HEK293T (cell line): Measurements from ENCODE around the gene UBE2G2.

Experiments used
- CTCF ChIA-PET: fragments of 350-600 bp; formaldehyde crosslinking; extraction: SDS; loops from one replicate; lab custom pipeline; 2021; ENCODE audit warnings: antibody characterized with exemption, inconsistent platforms; lab: Yijun Ruan, JAX
- POLR2A ChIA-PET: fragments of 350-600 bp; formaldehyde crosslinking; extraction: SDS; loops from one replicate; lab custom pipeline; 2020; ENCODE audit warnings: antibody characterized with exemption, inconsistent platforms; lab: Yijun Ruan, JAX
- DNase-seq: peaks from one replicate; pipeline ENCODE4 v3.0.0; 2012; ENCODE audit warnings: mixed read lengths; ENCODE audit errors: extremely low spot score
- ARNT ChIP-seq: fragments of 450-650 bp; IDR thresholded peaks from 2 replicates; pipeline ENCODE4 v1.6.1; 2017; ENCODE audit warnings: mild to moderate bottlenecking
- BHLHE40 ChIP-seq: fragments of 450-650 bp; IDR thresholded peaks from 2 replicates; pipeline ENCODE4 v1.6.1; 2016; ENCODE audit warnings: mild to moderate bottlenecking, moderate library complexity, borderline replicate concordance
- CTBP1 ChIP-seq: fragments of 450-650 bp; IDR thresholded peaks from 2 replicates; pipeline ENCODE4 v1.6.1; 2016; ENCODE audit warnings: borderline replicate concordance
- ELF4 ChIP-seq: fragments of 450-650 bp; IDR thresholded peaks from 2 replicates; pipeline ENCODE4 v1.6.1; 2017; ENCODE audit warnings: antibody characterized with exemption
- FOXA1 ChIP-seq: fragments of 450-650 bp; IDR thresholded peaks from 2 replicates; pipeline ENCODE4 v1.6.1; 2016; ENCODE audit warnings: mild to moderate bottlenecking
- FOXK2 ChIP-seq: fragments of 450-650 bp; IDR thresholded peaks from 2 replicates; pipeline ENCODE4 v1.6.1; 2016; ENCODE audit warnings: mild to moderate bottlenecking
- FOXM1 ChIP-seq: fragments of 450-650 bp; IDR thresholded peaks from 2 replicates; pipeline ENCODE4 v1.6.1; 2017; ENCODE audit warnings: mild to moderate bottlenecking, borderline replicate concordance
- HDGF ChIP-seq: fragments of 450-650 bp; IDR thresholded peaks from 2 replicates; pipeline ENCODE4 v1.6.1; 2017; ENCODE audit warnings: antibody characterized with exemption, borderline replicate concordance
- L3MBTL2 ChIP-seq: fragments of 450-650 bp; conservative IDR thresholded peaks from 2 replicates; pipeline ENCODE4 v1.6.1; 2016; ENCODE audit warnings: mild to moderate bottlenecking
- LEF1 ChIP-seq: fragments of 450-650 bp; IDR thresholded peaks from 2 replicates; pipeline ENCODE4 v1.6.1; 2017; ENCODE audit warnings: mild to moderate bottlenecking, borderline replicate concordance
- NFRKB ChIP-seq: fragments of 450-650 bp; IDR thresholded peaks from 2 replicates; pipeline ENCODE4 v1.6.1; 2016; ENCODE audit warnings: mild to moderate bottlenecking, moderate library complexity
- PKNOX1 ChIP-seq: fragments of 450-650 bp; IDR thresholded peaks from 2 replicates; pipeline ENCODE4 v1.6.1; 2016
- SP1 ChIP-seq: fragments of 450-650 bp; IDR thresholded peaks from 2 replicates; pipeline ENCODE4 v1.6.1; 2017
- SUZ12 ChIP-seq: fragments of 450-650 bp; IDR thresholded peaks from 2 replicates; pipeline ENCODE4 v1.6.1; 2016; ENCODE audit warnings: mild to moderate bottlenecking
- TARDBP ChIP-seq: fragments of 450-650 bp; IDR thresholded peaks from 2 replicates; pipeline ENCODE4 v1.6.1; 2016
- ZNF384 ChIP-seq: fragments of 450-650 bp; IDR thresholded peaks from 2 replicates; pipeline ENCODE4 v1.6.1; 2016

UBE2G2 gene

GRCh38 chr21:44789880-44790279 lies 11.7 kb downstream of the UBE2G2 start:
- DNase-seq: no peak
- TF ChIP-seq ELF4 (no peak), FOXM1 (no peak)
- POLR2A ChIA-PET: no interaction called here
- CTCF ChIA-PET: interaction anchor here (1.7 kb wide), 1 partner anchor 11 kb away, joined by 8 read pairs; no protein-coding TSS in a partner anchor

GRCh38 chr21:44785620-44786335 lies 15.8 kb downstream of the UBE2G2 start:
- POLR2A ChIA-PET: no interaction called here
- DNase-seq: no peak
- no peak for TF ChIP-seq ELF4
- no peak for TF ChIP-seq NFRKB
- TF ChIP-seq CTBP1: no peak
- no peak for TF ChIP-seq SUZ12
- no peak for TF ChIP-seq FOXM1
- no peak for TF ChIP-seq SP1
- no peak for TF ChIP-seq TARDBP
- no peak for TF ChIP-seq FOXK2
- TF ChIP-seq PKNOX1: no peak
- no peak for TF ChIP-seq HDGF
- no peak for TF ChIP-seq LEF1
- TF ChIP-seq FOXA1: no peak
- no peak for TF ChIP-seq ARNT
- CTCF ChIA-PET: interaction anchor here (0.7 to 1.3 kb wide), 2 partner anchors 14 to 15 kb away, joined by 3 read pairs; no protein-coding TSS in a partner anchor

GRCh38 chr21:44784810-44785209 lies 16.8 kb downstream of the UBE2G2 start:
- POLR2A ChIA-PET: no interaction called here
- TF ChIP-seq ZNF384 (no peak), SP1 (no peak), ARNT (no peak)
- CTCF ChIA-PET: interaction anchor here (0.6 to 2.5 kb wide), 2 partner anchors 9 to 302 kb away, joined by 3 to 10 read pairs; no protein-coding TSS in a partner anchor
- DNase-seq: no peak

GRCh38 chr21:44783020-44783696 lies 18.5 kb downstream of the UBE2G2 start:
- DNase-seq: no peak
- ChIA-PET CTCF (interaction anchor here (2.5 kb wide), 1 partner anchor 10 kb away, joined by 10 read pairs; no protein-coding TSS in a partner anchor), POLR2A (no interaction called here)
- no peak for TF ChIP-seq ARNT
- no peak for TF ChIP-seq FOXK2
- no peak for TF ChIP-seq FOXM1
- no peak for TF ChIP-seq ELF4

GRCh38 chr21:44780767-44781459 lies 20.7 kb downstream of the UBE2G2 start:
- TF ChIP-seq FOXM1 (no peak), LEF1 (no peak), SP1 (no peak), TARDBP (no peak), L3MBTL2 (no peak), NFRKB (no peak), ARNT (no peak), ELF4 (no peak), CTBP1 (no peak), ZNF384 (no peak), HDGF (no peak), FOXA1 (no peak), BHLHE40 (no peak), SUZ12 (no peak), PKNOX1 (no peak)
- DNase-seq: no peak
- ChIA-PET POLR2A (interaction anchor here (1.2 kb wide), 1 partner anchor 37 kb away, joined by 3 read pairs; the partner anchor contains the start of gene SUMO3), CTCF (no interaction called here)

GRCh38 chr21:44780137-44780502 lies 21.5 kb downstream of the UBE2G2 start:
- no peak for TF ChIP-seq FOXA1
- no peak for TF ChIP-seq ELF4
- no peak for TF ChIP-seq L3MBTL2
- TF ChIP-seq ZNF384: no peak
- no peak for TF ChIP-seq SP1
- no peak for TF ChIP-seq LEF1
- TF ChIP-seq ARNT: no peak
- no peak for DNase-seq
- ChIA-PET CTCF (no interaction called here), POLR2A (no interaction called here)
